IPS-NIHi11 (cell line): Measurements from ENCODE around the gene ARHGAP6.

Experiments
- DNase-seq: peaks from one replicate; pipeline ENCODE4 v3.0.0; 2012; ENCODE audit warnings: mixed read lengths, low spot score

Gene ARHGAP6

GRCh38 chrX:11575332-11575731 is 90.4 kb downstream of the ARHGAP6 start:
- no peak for DNase-seq

GRCh38 chrX:11567528-11568220 is 98.0 kb downstream of the ARHGAP6 start:
- DNase-seq: no peak

DNA sequence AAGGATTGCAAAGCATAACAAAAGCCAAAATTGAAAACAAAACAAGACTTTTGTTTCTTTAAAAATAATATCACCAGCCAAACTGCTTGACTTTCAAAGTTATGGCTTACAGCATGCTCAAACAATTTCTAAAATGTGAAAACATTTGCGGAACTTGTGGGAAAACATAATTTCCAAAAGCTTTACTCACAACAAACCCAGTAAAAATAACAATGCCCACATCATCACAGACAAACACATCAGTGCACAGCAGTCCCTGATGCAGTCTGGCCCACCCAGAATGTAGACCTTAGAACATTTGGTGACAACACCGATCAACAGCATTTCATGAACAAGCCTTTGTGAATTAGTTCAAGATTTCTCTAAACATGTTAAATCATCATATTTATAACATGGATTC is 98.9 kb downstream of the ARHGAP6 start:
- no peak for DNase-seq

DNA sequence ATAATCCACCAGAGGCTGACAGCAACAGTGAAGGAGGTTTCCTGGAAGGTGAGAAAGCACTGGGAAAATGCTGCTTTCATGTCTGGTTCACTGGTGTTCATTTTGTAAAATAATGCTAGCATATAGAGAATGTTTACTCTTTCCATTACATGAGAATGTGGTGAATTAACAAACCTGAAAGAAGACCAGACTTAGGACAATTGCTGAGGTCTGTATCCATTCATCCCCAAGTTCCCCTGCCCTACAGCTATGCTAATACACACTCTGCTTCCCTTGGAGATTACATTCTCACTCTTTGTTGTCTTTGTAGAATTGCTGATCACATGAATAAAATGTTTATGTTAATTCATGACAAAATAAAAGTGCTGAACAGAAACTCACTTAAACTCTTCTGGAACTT is 99.5 kb downstream of the ARHGAP6 start:
- DNase-seq: peak; percentile 24

DNA sequence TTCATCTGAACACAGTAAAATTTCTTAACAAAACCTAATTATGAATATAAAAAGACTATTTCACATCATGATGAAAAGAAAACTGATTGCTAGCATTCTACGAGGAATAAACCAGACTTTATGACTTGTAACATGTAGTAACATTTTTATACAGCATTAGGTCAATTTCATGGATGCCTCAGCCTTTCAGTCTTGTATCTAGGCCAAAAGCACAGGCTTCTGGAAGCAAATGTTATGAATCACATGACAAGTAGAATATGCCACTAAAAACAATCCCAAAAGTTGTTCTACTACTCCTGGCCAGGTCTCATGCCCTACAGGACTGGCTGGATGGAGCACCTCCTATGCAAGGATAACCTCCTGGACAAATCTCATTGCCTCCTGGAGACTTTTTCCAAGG is 101.2 kb downstream of the ARHGAP6 start:
- DNase-seq: no peak

DNA sequence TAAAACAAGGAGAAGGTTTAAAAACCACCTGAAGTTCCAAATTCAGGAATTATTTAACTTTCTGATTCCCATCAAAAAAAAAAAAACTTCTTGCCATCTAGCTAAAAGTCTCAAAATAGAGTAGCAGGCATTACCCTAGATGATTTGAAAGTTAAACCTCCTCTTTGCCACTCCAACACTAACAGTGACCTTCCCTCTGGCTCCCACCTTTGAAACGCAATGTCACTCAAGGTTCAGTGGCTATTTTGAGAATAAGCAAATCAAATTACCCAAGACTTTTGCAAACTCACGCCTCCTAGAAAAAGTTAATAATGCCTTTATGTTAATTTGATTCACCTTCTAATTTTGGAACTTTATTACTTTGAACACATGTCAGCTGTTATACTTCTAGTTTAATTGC is 103.2 kb downstream of the ARHGAP6 start:
- DNase-seq: no peak

- DNase-seq: peak; percentile 43
Observed at GRCh38 chrX:11558972-11559371, 106.7 kb downstream of the ARHGAP6 start.

DNA sequence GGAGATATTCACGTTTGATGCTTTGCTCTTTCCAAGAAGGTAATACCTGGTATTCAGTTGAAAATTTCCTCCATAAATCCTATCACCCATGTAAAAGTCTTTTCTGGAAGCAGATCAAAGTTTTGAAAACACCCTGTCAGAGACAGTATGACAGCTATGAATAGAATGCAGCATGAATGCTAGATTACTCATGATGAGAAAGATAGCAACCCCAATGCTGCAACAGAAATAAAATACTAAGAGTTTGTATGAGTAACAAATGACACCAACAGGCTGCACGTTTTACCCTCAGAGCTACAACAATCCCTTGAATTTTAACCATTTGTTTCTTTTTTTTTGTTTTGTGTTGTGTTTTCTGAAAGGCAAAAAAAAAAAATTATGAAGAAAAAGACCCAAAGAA is 108.6 kb downstream of the ARHGAP6 start:
- no peak for DNase-seq

DNA sequence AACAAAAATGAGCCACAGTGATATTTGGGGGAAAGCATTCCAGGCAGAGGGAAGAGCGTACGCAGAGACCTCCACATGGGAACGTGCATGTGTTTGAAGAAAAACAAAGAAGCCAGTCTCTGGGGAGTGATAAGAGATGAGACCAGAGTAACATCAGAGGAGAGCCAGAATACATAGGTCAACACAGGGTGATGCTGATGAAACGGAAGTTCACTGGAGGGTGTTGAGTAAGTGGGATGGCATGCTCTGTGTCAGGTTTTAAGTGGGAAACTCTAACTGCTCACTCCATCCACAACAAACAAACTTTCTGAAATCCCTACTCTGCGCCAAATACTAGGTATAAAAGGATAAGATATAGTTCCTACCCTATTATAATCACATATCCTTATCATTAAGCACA is 110.0 kb downstream of the ARHGAP6 start:
- no peak for DNase-seq

GRCh38 chrX:11553594-11553993 is 112.1 kb downstream of the ARHGAP6 start:
- DNase-seq: no peak

DNA sequence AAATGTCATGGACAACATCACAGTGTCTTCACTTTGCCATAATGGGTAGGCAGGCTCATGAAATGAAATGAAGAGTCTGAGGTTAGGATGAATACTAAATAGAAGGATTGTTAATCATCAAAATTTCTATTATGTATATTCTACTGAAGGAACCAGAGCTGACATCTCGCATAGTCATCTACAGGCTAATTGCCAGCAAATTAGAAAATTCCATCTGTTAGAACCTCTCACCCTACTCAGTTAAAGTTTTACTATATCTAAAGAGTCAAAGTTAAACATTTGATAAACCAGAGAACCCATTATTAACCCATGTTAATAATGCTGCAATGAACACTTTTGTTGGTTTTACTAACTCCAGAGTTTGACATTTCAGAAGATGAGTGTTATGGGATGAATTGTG is 114.6 kb downstream of the ARHGAP6 start:
- no peak for DNase-seq

DNA sequence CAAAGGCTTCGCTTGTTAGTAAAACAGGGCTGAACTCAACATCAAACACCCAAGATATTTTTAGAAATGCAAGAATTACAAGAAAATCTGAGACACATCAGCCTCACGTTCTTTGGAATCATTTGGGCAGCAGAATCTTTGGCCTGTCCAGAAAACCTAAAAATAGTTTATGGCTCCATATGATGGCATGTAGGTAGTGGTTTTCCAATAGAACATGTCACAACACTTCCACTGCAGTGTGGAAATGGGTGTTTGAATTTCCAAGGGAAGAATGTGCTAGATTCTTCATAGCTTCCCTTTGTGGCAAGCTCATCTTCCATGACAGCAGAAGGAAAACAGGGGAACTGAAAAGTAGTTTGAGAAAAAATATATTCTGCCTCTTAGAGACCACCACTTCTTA is 118.8 kb downstream of the ARHGAP6 start:
- DNase-seq: no peak

DNA sequence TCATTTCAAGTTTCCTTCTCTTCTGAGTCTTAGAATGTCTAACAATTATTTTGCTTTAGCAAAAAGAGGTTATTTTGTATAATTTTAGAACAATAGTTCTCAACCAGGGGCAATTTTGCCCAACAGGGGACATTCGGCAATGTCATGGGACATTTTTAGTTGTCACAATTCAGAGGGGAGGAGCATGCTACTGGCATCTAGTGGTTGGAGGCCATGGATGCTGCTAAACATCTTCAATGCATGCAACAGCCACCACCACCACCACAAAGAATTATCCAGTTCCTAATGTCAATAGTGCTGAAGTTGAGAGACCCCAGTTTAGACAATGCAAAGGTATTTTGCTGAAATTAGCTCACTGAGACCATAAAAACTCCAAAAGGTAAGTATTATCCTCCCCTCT is 122.5 kb downstream of the ARHGAP6 start:
- no peak for DNase-seq

DNA sequence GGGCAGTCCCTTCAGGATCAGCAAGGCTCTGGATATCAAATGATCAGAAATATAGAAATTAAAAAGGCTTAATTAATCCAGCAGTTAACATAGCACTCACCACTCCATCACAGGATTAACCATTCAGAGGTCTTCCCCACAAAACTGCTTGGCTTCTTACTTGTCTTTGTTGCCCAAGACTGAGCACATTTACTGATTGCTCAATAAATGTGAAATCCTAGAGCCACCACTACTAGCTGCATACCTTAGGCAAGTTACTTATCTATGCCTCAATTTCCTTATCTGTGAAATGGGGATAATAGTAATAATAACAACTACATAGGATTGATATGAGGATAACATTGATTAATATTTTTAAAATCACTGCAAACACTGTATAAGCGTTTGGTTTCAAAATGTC is 124.2 kb downstream of the ARHGAP6 start:
- no peak for DNase-seq

GRCh38 chrX:11540532-11541377 is 125.0 kb downstream of the ARHGAP6 start:
- DNase-seq: no peak

DNA sequence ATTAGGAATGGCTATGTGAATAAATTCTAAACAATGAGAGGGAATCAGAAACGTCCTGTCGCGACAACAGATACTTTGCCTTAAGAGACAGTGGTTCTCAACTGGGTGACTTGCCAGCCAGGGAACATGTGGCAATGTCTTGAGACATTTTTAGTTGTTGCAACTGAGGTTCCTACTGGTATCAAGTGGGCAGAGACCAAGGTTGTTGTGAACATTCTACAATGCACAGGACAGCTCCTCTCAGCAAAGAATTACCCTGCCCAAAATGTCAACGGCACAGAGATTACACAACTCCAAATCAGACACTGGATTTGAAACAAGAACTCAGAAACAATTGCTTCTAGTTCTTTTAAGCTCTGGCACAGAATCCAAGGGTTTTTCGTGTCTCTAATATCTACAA is 128.6 kb downstream of the ARHGAP6 start:
- no peak for DNase-seq

DNA sequence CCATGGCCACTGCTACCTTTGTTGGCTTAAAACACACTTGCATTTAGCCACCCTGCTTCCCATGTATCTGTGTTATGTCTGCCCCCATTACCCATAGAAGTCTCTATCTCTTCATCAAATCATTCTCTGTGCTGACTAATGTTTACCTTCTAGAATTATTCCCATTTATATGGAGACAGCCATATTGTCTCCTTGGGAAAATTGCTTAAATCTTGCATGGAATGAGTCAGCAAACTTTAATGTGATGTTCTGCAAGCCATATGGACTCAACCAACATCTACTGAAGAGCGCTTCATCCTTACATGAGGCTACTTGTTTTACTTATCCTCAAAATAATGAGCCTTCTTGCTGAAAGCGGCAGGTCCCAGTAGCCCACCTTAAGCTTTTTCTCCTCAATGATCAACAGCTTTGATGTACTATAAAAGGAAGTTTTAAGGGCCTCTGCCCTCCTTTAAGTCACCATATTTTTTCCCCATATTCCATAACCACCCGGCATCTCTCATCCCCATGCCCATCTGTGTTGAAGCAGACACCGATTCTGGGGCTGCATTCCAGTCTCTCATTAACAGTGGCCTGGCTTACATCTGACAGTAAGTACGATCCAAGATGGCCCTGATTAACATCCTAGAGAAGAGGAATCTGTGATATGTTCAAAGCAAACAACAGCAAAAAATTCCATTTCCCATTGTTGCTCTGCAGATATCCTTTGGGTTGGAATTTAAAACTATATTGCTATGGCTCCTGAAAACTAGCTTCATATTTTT is 130.4 kb downstream of the ARHGAP6 start:
- no peak for DNase-seq

- peak; percentile 19 for DNase-seq
Observed at GRCh38 chrX:11533199-11533651, 132.5 kb downstream of the ARHGAP6 start.

DNA sequence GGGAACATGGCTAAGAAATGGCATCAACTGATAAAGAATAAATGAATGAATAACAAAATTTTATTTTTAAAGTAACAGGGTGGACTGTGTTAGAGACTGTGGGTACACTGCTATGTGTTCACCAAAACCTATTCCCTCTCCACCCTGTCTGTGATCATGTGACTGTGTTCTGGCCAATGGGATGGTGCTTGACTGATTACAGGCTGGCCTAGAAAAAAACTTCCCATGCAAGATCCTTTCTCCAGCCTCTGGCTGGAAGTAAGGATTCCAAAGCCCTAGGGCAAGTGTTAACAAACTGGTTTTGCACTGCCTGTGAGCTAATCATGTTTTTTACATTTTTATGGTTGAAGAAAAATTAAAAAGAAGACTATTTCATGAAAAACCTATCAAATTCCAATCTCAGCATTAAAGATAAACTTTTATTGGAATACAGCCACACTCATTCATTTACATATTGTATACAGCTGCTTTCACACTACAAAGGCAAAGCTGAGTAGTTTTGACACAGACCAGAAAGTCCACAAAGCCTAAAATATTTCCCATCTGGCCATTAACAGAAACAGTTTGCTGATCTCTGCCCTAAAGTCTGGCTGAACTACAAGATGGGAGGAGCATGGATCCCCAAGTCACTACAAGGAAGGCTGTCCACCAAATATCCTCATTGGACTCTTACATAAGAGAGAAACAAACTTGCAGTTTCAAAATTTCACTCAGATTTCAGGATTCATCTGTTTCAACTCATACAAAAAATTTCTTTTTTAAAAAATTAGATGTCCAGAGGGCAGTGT is 133.2 kb downstream of the ARHGAP6 start:
- peak; percentile 9 for DNase-seq

- DNase-seq: no peak
Observed at GRCh38 chrX:11531226-11531625, 134.5 kb downstream of the ARHGAP6 start.

GRCh38 chrX:11530621-11531020 is 135.1 kb downstream of the ARHGAP6 start:
- no peak for DNase-seq

GRCh38 chrX:11528623-11529022 is 137.1 kb downstream of the ARHGAP6 start:
- DNase-seq: no peak
